ENCODE data around the gene CCDC68. TPM values are rescaled to one million over a fixed set of nuclear protein-coding genes. Genes with fewer than 3 reads are reported as not detected.

The CCDC68 gene
- total and polyA plus RNA-seq, 9 donors: 5.4 to 62.8 (median 11.2) TPM

- Histone ChIP-seq H3K27me3 (no peaks in the 10 kb centered on the region), H3K9me3 (no peaks in the 10 kb centered on the region), H3K4me1 (ENCODE audit: insufficient read depth) (peaks cover 4% of the 10 kb centered on the region), H3K27ac (no peak overlapping the region), H3K36me3 (no peaks in the 10 kb centered on the region), H3K4me3 (no peak overlapping the region)
- DNase-seq: no peak
- TF ChIP-seq CTCF (IDR thresholded peaks at IDR 0.05) (no peak), EP300 (IDR thresholded peaks at IDR 0.05) (no peak), POLR2A (IDR thresholded peaks at IDR 0.05) (no peak)
- intact Hi-C loops (cut with DNase I): no loop called here
- WGBS, 3 donors: 94 to 96% (median 95%) methylated on average over 3 of the region's 3 CpGs
Measured at GRCh38 chr18:54942569-54942968, 16.7 kb downstream of the CCDC68 start.

DNA sequence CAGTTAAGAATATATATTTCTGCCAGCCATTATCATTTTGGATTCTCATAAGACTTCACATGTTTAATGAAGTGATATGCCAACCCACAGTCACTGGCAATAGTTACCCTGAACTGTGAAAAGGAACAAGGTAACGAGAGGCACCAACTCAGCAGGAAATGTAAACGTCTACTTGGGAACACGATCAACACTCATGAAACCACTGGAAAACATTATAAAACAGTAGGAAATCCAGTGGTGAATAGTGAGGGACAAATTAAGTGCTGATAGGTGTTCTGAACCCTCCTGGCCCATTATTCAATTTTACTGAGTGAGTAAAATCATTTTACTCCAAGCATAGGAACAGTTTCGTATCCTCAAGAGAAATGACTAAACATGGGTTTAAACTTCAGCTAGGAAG, 17.1 kb downstream of the CCDC68 start:
- Histone ChIP-seq H3K27me3 (no peaks in the 10 kb centered on the region), H3K27ac (no peak overlapping the region), H3K9me3 (no peaks in the 10 kb centered on the region), H3K4me1 (ENCODE audit: insufficient read depth) (peaks cover 3% of the 10 kb centered on the region), H3K36me3 (no peaks in the 10 kb centered on the region), H3K4me3 (no peak overlapping the region)
- intact Hi-C loops (cut with DNase I): no loop called here
- DNase-seq: no peak
- 72 to 91% (median 81%) methylated on average over 4 of the region's 4 CpGs for WGBS, 3 donors
- TF ChIP-seq CTCF (IDR thresholded peaks at IDR 0.05): no peak
- TF ChIP-seq EP300 (IDR thresholded peaks at IDR 0.05): no peak
- no peak for TF ChIP-seq POLR2A (IDR thresholded peaks at IDR 0.05)

DNA sequence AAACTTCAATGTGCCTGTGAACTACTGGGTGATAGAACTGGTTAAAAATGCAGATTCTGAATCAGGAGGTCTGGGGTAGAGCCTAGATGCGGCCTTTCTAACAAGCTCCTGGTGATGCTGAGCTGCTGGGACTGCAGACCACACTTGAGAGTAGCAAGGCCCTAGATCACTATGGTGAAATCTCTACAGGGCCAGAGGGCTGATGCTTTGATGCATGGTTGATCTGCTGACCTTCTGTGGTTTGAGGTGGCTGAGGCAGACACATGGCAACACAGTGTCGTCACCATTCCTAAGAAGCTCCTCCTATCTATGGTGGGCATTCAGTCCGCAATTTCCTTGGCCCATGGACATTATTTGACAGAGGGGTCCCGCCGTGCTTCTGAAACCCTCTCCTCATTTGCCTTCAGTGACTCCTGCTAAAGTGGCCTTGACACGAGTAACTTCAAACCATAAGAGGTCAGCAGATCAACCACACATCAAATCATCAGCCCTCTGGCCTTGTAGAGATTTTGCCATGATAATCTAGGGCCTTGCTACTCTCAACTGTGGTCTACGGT, 19.8 kb downstream of the CCDC68 start:
- H3K36me3 ChIP-seq: no peaks in the 10 kb centered on the region
- intact Hi-C loops (cut with DNase I): no loop called here
- no peak overlapping the region for H3K4me3 ChIP-seq
- no peaks in the 10 kb centered on the region for H3K4me1 ChIP-seq (ENCODE audit: insufficient read depth)
- DNase-seq: no peak
- TF ChIP-seq POLR2A (IDR thresholded peaks at IDR 0.05) (no peak), CTCF (IDR thresholded peaks at IDR 0.05) (no peak), EP300 (IDR thresholded peaks at IDR 0.05) (no peak)
- WGBS, 3 donors: 78 to 95% (median 92%) methylated on average over 7 of the region's 7 CpGs
- no peak overlapping the region for H3K27ac ChIP-seq
- H3K27me3 ChIP-seq: no peaks in the 10 kb centered on the region
- no peaks in the 10 kb centered on the region for H3K9me3 ChIP-seq

- WGBS, 3 donors: 94 to 95% (median 95%) methylated on average over 3 of the region's 3 CpGs
- H3K27ac ChIP-seq: no peak overlapping the region
- intact Hi-C loops (cut with DNase I): no loop called here
- H3K4me1 ChIP-seq (ENCODE audit: insufficient read depth): no peaks in the 10 kb centered on the region
- H3K9me3 ChIP-seq: no peaks in the 10 kb centered on the region
- no peaks in the 10 kb centered on the region for H3K27me3 ChIP-seq
- no peaks in the 10 kb centered on the region for H3K36me3 ChIP-seq
- TF ChIP-seq CTCF (IDR thresholded peaks at IDR 0.05): no peak
- no peak for TF ChIP-seq EP300 (IDR thresholded peaks at IDR 0.05)
- no peak for TF ChIP-seq POLR2A (IDR thresholded peaks at IDR 0.05)
- no peak for DNase-seq
- H3K4me3 ChIP-seq: no peak overlapping the region
Measured at GRCh38 chr18:54938506-54938905, 20.8 kb downstream of the CCDC68 start.
